SK-N-SH (cell line): ENCODE data around the gene SLAIN2. TPM values are rescaled to one million over a fixed set of nuclear protein-coding genes. Genes with fewer than 3 reads are reported as not detected.
"Not testable (repeated sequence)": the region's sequence is repeated elsewhere in the genome, so short reads cannot be mapped to it uniquely, and the experiment has no call there.

Source experiments
- CTCF ChIA-PET: fragments of 300-600, 350-600 bp; formaldehyde crosslinking; extraction: SDS; loops from one replicate; lab custom pipeline; 2021; lab: Yijun Ruan, JAX
- POLR2A ChIA-PET: fragments of 350-600 bp; sonication (Branson Sonifier 250); formaldehyde crosslinking; extraction: SDS; loops from one replicate; lab custom pipeline; 2020; ENCODE audit warnings: antibody characterized with exemption, inconsistent platforms; lab: Yijun Ruan, JAX
- DNase-seq: peaks from one replicate; pipeline ENCODE4 v3.0.0; 2012
- H2AFZ ChIP-seq: fragments of 200-600 bp; sonication (generic); 2 replicates; pipeline ENCODE4 v1.8.1; 2016; ENCODE audit warnings: antibody characterized with exemption, mild to moderate bottlenecking, low read depth
- H3F3A ChIP-seq: fragments of 200-600 bp; sonication (generic); replicated peaks from 2 replicates; pipeline ENCODE3; 2016; ENCODE audit warnings: antibody characterized with exemption, mild to moderate bottlenecking; ENCODE audit not compliant: insufficient read depth
- H3K27ac ChIP-seq, 2 experiments: fragments of 200-500 bp in 1 of 2; fragments of 200-600 bp in 1 of 2; sonication (Bioruptor generic) in 1 of 2; sonication (generic), shearing (Covaris generic) in 1 of 2; 2 replicates each; pipeline versions ENCODE4 v1.5.1 to v1.6.1; 2014 to 2016; ENCODE audit warnings: low read depth in 2 of 2, inconsistent platforms in 1 of 2, low read length in 1 of 2, mild to moderate bottlenecking in 1 of 2, mixed read lengths in 1 of 2
- H3K27me3 ChIP-seq: fragments of 200-600 bp; sonication (generic), shearing (Covaris generic); 2 replicates; pipeline ENCODE4 v1.6.1; 2016; ENCODE audit warnings: mixed run types; ENCODE audit not compliant: insufficient read depth
- H3K36me3 ChIP-seq, 2 experiments: fragments of 200-500 bp in 1 of 2; fragments of 200-600 bp in 1 of 2; sonication (Bioruptor generic) in 1 of 2; sonication (generic) in 1 of 2; replicated peaks in 1 of 2; 2 replicates each; pipeline versions ENCODE3 to v1.5.1; 2014 to 2016; ENCODE audit warnings: low read length in 1 of 2, mild to moderate bottlenecking in 1 of 2; ENCODE audit not compliant: insufficient read depth in 2 of 2, control insufficient read depth in 1 of 2
- H3K4me1 ChIP-seq, 2 experiments: fragments of 200-500 bp in 1 of 2; fragments of 200-600 bp in 1 of 2; sonication (Bioruptor generic) in 1 of 2; sonication (generic), shearing (Covaris generic) in 1 of 2; 2 replicates each; pipeline versions ENCODE4 v1.5.1 to v1.6.1; 2014 to 2016; ENCODE audit warnings: low read depth in 1 of 2, low read length in 1 of 2, mixed run types in 1 of 2; ENCODE audit not compliant: insufficient read depth in 2 of 2, control insufficient read depth in 1 of 2
- H3K4me2 ChIP-seq: fragments of 200-600 bp; sonication (generic), shearing (Covaris generic); 2 replicates; pipeline ENCODE4 v1.6.1; 2017; ENCODE audit warnings: mixed run types
- H3K4me3 ChIP-seq, 2 experiments: fragments of 200-500 bp in 1 of 2; fragments of 200-600 bp in 1 of 2; sonication (Bioruptor generic) in 1 of 2; sonication (generic), shearing (Covaris generic) in 1 of 2; 2 replicates each; pipeline versions ENCODE4 v1.5.1 to v1.8.1; 2014 to 2016; ENCODE audit warnings: low read depth in 2 of 2, inconsistent platforms in 1 of 2, low read length in 1 of 2, mild to moderate bottlenecking in 1 of 2, mixed read lengths in 1 of 2, moderate library complexity in 1 of 2
- H3K79me2 ChIP-seq: fragments of 200-600 bp; sonication (generic); 2 replicates; pipeline ENCODE4 v1.8.1; 2017; ENCODE audit warnings: mild to moderate bottlenecking; ENCODE audit not compliant: insufficient read depth
- H3K9ac ChIP-seq: fragments of 200-600 bp; sonication (generic); 2 replicates; pipeline ENCODE4 v1.6.1; 2017; ENCODE audit warnings: mixed run types
- H3K9me2 ChIP-seq: fragments of 200-600 bp; sonication (generic); 2 replicates; pipeline ENCODE4 v1.6.1; 2017; ENCODE audit warnings: mixed run types
- H3K9me3 ChIP-seq: fragments of 200-600 bp; sonication (generic); 2 replicates; pipeline ENCODE4 v1.6.1; 2017; ENCODE audit warnings: mixed run types, mild to moderate bottlenecking, moderate library complexity
- H4K20me1 ChIP-seq: fragments of 200-600 bp; sonication (generic); 2 replicates; pipeline ENCODE4 v1.6.1; 2017; ENCODE audit warnings: mild to moderate bottlenecking, mixed run types; ENCODE audit not compliant: insufficient read depth
- CHD2 ChIP-seq: fragments of 150-350 bp; IDR thresholded peaks from 2 replicates; pipeline ENCODE4 v1.6.1; 2018; ENCODE audit warnings: low read length; ENCODE audit not compliant: partially characterized antibody
- EP300 ChIP-seq, 2 experiments: IDR thresholded peaks; 2 replicates each; pipeline versions ENCODE4 v1.4.0 to v1.6.1; 2012; ENCODE audit warnings: borderline replicate concordance in 1 of 2, low read depth in 1 of 2, low read length in 1 of 2
- MXI1 ChIP-seq: IDR thresholded peaks from 2 replicates; pipeline ENCODE4 v1.6.1; 2012; ENCODE audit warnings: mild to moderate bottlenecking, low read depth, low read length, improper control_type of control experiment
- NFIC ChIP-seq: IDR thresholded peaks from 2 replicates; pipeline ENCODE4 v1.4.0; 2012; ENCODE audit warnings: borderline replicate concordance
- RAD21 ChIP-seq: IDR thresholded peaks from 2 replicates; pipeline ENCODE4 v1.6.1; 2012; ENCODE audit warnings: mild to moderate bottlenecking, low read length
- RCOR1 ChIP-seq: fragments of 150-350 bp; IDR thresholded peaks from 2 replicates; pipeline ENCODE4 v1.6.1; 2017; ENCODE audit warnings: antibody characterized with exemption, low read length
- SMC3 ChIP-seq: IDR thresholded peaks from 2 replicates; pipeline ENCODE4 v1.6.1; 2012; ENCODE audit warnings: low read depth, low read length, improper control_type of control experiment
- TAF1 ChIP-seq: IDR thresholded peaks from 2 replicates; pipeline ENCODE4 v1.6.1; 2012; ENCODE audit warnings: low read depth, mild to moderate bottlenecking, low read length, moderate library complexity, borderline replicate concordance
- WGBS: methylation state at CpG from one replicate; pipeline ENCODE4 v1.1.6; 2017; ENCODE audit warnings: low lambda C conversion rate; 5-methylcytosine and 5-hydroxymethylcytosine counted together
- polyA plus RNA-seq, 3 experiments: library from polyadenylated mRNA; depleted of rRNA; stranded (reverse); fragments of >200 nt; gene quantifications; 2 replicates each; pipeline ENCODE4 v1.2.3, GENCODE V29; 2012
- TF ChIP-seq, protein P1 (sequence below): IDR thresholded peaks from 2 replicates; pipeline ENCODE4 v1.4.0; 2012; ENCODE audit warnings: low read depth, borderline replicate concordance
- TF ChIP-seq, protein P2 (sequence below): fragments of 200-600 bp; sonication (generic); IDR thresholded peaks from 2 replicates; pipeline ENCODE4 v1.6.1; 2017; ENCODE audit warnings: antibody characterized with exemption, mild to moderate bottlenecking, moderate library complexity

Gene SLAIN2
- polyA plus RNA-seq, 1 of the 3 experiments (the other 2 are of a cell fraction) = 17.0 TPM

DNA sequence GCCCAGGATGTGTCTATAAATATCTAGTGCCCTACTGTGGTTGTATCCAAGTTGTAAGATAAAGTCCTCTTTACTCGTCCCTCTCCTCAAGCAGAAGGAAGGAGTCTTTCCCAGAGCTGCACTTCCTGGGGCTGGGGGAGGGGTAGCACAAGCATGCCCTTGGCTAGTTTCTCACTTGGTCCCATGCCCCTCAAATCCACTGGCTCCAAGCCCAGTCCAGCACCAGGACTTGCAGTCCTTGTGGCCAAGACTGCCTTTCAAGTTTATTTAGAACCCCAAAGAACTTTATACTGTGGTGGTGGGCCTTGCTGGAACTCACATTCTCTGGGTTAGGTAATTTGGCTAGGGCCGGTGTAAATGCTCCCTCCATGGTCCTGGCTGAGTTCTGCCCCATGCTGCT, 98.7 kb downstream of the SLAIN2 start:
- no peak overlapping the region for H3K4me3 ChIP-seq
- H3K4me2 ChIP-seq = no peak overlapping the region
- H3K27ac ChIP-seq = no peak overlapping the region
- no peak overlapping the region for H2AFZ ChIP-seq
- H3K9me3 ChIP-seq = no peaks in the 10 kb centered on the region
- H3K9me2 ChIP-seq = no peaks in the 10 kb centered on the region
- WGBS = 79% methylated on average over 2 of the region's 2 CpGs
- no peaks in the 10 kb centered on the region for H3K36me3 ChIP-seq
- CTCF ChIA-PET = interaction anchor here (2.9 kb wide), 1 partner anchor 106 kb away, joined by 16 read pairs; no protein-coding TSS in a partner anchor
- no peaks in the 10 kb centered on the region for H3K4me1 ChIP-seq
- H3K79me2 ChIP-seq = no peaks in the 10 kb centered on the region
- H3F3A ChIP-seq = peaks cover 3% of the 10 kb centered on the region
- no peak overlapping the region for H3K9ac ChIP-seq
- POLR2A ChIA-PET = no interaction called here
- no peaks in the 10 kb centered on the region for H3K27me3 ChIP-seq
- DNase-seq = no peak
- TF ChIP-seq NFIC = no peak
- no peaks in the 10 kb centered on the region for H4K20me1 ChIP-seq

DNA sequence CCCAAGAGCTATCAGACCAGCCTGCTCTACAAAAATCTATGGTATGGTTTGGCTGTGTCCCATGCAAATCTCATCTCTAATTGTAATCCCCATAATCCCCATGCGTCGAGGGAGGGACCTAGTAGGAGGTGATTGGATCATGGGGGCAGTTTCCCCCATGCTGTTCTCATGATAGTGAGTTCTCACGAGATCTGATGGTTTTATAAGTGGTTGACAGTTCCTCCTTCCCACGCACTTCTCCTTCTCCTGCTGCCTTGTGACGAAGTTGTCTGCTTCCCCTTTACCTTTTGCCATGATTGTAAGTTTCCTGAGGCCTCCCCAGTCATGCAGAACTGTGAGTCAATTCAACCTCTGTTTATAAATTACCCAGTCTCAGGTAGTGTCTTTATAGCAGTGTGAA, 99.6 kb downstream of the SLAIN2 start:
- DNase-seq, H3K27me3 ChIP-seq, H3K4me2 ChIP-seq, POLR2A ChIA-PET, H4K20me1 ChIP-seq, H3K4me3 ChIP-seq, H3K79me2 ChIP-seq, H3K27ac ChIP-seq, H3K36me3 ChIP-seq, H3K9ac ChIP-seq, H2AFZ ChIP-seq, H3K9me3 ChIP-seq, H3K9me2 ChIP-seq, H3F3A ChIP-seq, H3K4me1 ChIP-seq: not testable (repeated sequence)
- WGBS = 81% methylated on average over 3 of the region's 5 CpGs
- CTCF ChIA-PET = interaction anchor here (2.0 kb wide), 1 partner anchor 105 kb away, joined by 14 read pairs; no protein-coding TSS in a partner anchor

DNA sequence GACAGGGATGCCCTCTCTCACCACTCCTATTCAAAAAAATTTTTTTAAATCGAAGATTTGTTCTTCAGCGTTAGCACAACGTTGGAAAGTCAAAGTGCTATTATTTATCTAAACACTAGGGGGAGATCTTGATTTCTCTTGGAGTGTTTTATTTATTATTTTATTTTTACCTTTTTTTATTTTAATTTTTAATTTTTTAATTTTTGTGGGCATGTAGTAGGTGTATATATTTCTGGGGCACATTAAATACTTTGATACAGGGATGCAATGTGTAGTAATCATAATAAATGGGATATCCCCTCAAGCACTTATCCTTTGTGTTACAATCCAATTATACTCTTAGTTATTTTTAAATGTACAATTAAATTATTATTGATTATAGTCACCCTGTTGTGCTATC, 104.4 kb downstream of the SLAIN2 start:
- WGBS = 10% methylated on average over 3 of the region's 3 CpGs
- ChIA-PET POLR2A (no interaction called here), CTCF (interaction anchor here (0.7 to 4.3 kb wide), 7 partner anchors 15 to 101 kb away, joined by 3 to 50 read pairs (median 5); no protein-coding TSS in a partner anchor)
- peaks cover 3% of the 10 kb centered on the region for H3F3A ChIP-seq
- TF ChIP-seq MXI1 (no peak), RAD21 (peak; percentile 66), RCOR1 (no peak), SMC3 (peak; percentile 32; the same call in 1 of the 2 replicates), EP300 (IDR thresholded peaks at IDR 0.05; ENCODE audit: borderline replicate concordance in 1 of 2, low read depth in 1 of 2, low read length in 1 of 2) (no peak), CHD2 (no peak), TAF1 (no peak)
- TF ChIP-seq, protein P1, sequence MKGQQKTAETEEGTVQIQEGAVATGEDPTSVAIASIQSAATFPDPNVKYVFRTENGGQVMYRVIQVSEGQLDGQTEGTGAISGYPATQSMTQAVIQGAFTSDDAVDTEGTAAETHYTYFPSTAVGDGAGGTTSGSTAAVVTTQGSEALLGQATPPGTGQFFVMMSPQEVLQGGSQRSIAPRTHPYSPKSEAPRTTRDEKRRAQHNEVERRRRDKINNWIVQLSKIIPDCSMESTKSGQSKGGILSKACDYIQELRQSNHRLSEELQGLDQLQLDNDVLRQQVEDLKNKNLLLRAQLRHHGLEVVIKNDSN = no peak
- TF ChIP-seq, protein P2, sequence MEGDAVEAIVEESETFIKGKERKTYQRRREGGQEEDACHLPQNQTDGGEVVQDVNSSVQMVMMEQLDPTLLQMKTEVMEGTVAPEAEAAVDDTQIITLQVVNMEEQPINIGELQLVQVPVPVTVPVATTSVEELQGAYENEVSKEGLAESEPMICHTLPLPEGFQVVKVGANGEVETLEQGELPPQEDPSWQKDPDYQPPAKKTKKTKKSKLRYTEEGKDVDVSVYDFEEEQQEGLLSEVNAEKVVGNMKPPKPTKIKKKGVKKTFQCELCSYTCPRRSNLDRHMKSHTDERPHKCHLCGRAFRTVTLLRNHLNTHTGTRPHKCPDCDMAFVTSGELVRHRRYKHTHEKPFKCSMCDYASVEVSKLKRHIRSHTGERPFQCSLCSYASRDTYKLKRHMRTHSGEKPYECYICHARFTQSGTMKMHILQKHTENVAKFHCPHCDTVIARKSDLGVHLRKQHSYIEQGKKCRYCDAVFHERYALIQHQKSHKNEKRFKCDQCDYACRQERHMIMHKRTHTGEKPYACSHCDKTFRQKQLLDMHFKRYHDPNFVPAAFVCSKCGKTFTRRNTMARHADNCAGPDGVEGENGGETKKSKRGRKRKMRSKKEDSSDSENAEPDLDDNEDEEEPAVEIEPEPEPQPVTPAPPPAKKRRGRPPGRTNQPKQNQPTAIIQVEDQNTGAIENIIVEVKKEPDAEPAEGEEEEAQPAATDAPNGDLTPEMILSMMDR = peak; percentile 62
- H3K27me3 ChIP-seq = no peaks in the 10 kb centered on the region
- H3K9me2 ChIP-seq = no peaks in the 10 kb centered on the region
- no peak overlapping the region for H3K4me2 ChIP-seq
- no peaks in the 10 kb centered on the region for H3K4me1 ChIP-seq
- H2AFZ ChIP-seq = no peak overlapping the region
- no peaks in the 10 kb centered on the region for H3K36me3 ChIP-seq
- H4K20me1 ChIP-seq = no peaks in the 10 kb centered on the region
- H3K9me3 ChIP-seq = no peaks in the 10 kb centered on the region
- no peaks in the 10 kb centered on the region for H3K79me2 ChIP-seq
- DNase-seq = no peak
- H3K27ac ChIP-seq = no peak overlapping the region
- H3K4me3 ChIP-seq = no peak overlapping the region
- no peak overlapping the region for H3K9ac ChIP-seq
